ENCODE measurements around the gene GPRIN1.

DNA sequence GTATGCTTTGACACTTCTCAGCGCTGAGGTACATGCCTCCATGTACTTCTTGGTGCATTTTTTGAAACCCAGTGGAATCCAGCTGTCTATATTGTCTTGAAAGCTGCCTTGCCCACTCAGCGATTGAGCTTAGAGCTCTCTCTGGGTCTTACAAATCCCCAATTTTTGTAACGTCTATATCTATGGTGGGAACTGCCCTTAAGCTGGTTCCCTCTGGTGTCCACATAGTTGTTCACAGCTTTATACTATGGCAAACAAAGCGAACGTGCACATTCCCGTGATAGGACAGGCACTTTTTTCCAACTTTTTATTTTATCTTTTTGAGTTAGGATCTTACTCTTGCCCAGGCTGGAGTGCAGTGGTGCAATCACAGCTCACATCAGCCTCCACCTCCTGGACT is 39.9 kb downstream of the GPRIN1 start:
- TF ChIP-seq, protein P1, sequence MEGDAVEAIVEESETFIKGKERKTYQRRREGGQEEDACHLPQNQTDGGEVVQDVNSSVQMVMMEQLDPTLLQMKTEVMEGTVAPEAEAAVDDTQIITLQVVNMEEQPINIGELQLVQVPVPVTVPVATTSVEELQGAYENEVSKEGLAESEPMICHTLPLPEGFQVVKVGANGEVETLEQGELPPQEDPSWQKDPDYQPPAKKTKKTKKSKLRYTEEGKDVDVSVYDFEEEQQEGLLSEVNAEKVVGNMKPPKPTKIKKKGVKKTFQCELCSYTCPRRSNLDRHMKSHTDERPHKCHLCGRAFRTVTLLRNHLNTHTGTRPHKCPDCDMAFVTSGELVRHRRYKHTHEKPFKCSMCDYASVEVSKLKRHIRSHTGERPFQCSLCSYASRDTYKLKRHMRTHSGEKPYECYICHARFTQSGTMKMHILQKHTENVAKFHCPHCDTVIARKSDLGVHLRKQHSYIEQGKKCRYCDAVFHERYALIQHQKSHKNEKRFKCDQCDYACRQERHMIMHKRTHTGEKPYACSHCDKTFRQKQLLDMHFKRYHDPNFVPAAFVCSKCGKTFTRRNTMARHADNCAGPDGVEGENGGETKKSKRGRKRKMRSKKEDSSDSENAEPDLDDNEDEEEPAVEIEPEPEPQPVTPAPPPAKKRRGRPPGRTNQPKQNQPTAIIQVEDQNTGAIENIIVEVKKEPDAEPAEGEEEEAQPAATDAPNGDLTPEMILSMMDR (IDR thresholded peaks at IDR 0.05; ENCODE audit: insufficient read depth, low read length, poor library complexity, severe bottlenecking) = no peak
- no peak for TF ChIP-seq EZH2phosphoT487 (conservative IDR thresholded peaks at IDR 0.05; ENCODE audit: low read length)

Measured in SU-DHL-6 (cell line).